ENCODE measurements around the gene LETM1.

GRCh38 chr4:1815096-1815996, 40.6 kb downstream of the LETM1 start:
- no peak for TF ChIP-seq CTCF (IDR thresholded peaks at IDR 0.05)
- no peak for TF ChIP-seq POLR2AphosphoS5 (IDR thresholded peaks at IDR 0.05)

Measured in upper lobe of left lung (tissue), 4 donors.